ENCODE data around the gene UMODL1. TPM values are rescaled to one million over a fixed set of nuclear protein-coding genes. Genes with fewer than 3 reads are reported as not detected.

The UMODL1 gene
- total and polyA plus RNA-seq, 2 donors (not counting 3 experiments of a cell fraction or from before 2014, with no cell fraction given), result not detected

- H3K9me1 ChIP-seq (replicated peaks; ENCODE audit: control insufficient read depth, extremely low read depth, insufficient read depth, low read length), result no peaks in the 10 kb centered on the region
- no peak overlapping the region for H3K4me2 ChIP-seq (ENCODE audit: insufficient read depth, low read length)
- no peak for TF ChIP-seq EZH2 (IDR thresholded peaks at IDR 0.05; ENCODE audit: borderline replicate concordance, low read depth, low read length, severe bottlenecking)
- TF ChIP-seq MAX (IDR thresholded peaks at IDR 0.05; ENCODE audit: insufficient read depth, insufficient read length), result no peak
- TF ChIP-seq MYC (IDR thresholded peaks at IDR 0.05; ENCODE audit: low read depth, low read length), result no peak
- TF ChIP-seq POLR2A (IDR thresholded peaks at IDR 0.05; ENCODE audit: low read depth, low read length), result no peak
- no peak for TF ChIP-seq JUN (IDR thresholded peaks at IDR 0.05; ENCODE audit: borderline replicate concordance, insufficient read depth, insufficient read length, low read depth)
- TF ChIP-seq FOS (IDR thresholded peaks at IDR 0.05; ENCODE audit: borderline replicate concordance, insufficient read depth, low read length), result no peak
- no peak for TF ChIP-seq CTCF (IDR thresholded peaks at IDR 0.05; ENCODE audit: extremely low read depth in 1 of 2, insufficient read depth in 1 of 2, low read depth in 1 of 2, low read length in 2 of 2)
- no peak for TF ChIP-seq POLR2AphosphoS5 (IDR thresholded peaks at IDR 0.05; ENCODE audit: insufficient read depth, low read depth, low read length)
- no peak for TF ChIP-seq GATA2 (IDR thresholded peaks at IDR 0.05; ENCODE audit: insufficient read depth, insufficient read length, low read depth, low read length)
- H3K4me1 ChIP-seq (ENCODE audit: control insufficient read depth, extremely low read depth, insufficient read depth, low read length), result no peaks in the 10 kb centered on the region
- H2AFZ ChIP-seq (ENCODE audit: low read depth, low read length), result no peak overlapping the region
- H3K9me3 ChIP-seq (replicated peaks; ENCODE audit: control insufficient read depth, insufficient read depth, low read length), result no peaks in the 10 kb centered on the region
- DNase-seq (ENCODE audit: low read depth, low spot score) (no peak), FAIRE-seq (no peak)
- intact Hi-C loops (cut with micrococcal nuclease) (no loop called here), dilution Hi-C loops (cut with MboI; ENCODE audit: extremely low pct_ligation_motif_present, low sequenced_read_pairs) (no loop called here)
- ChIA-PET POLR2A (no interaction called here), CTCF (no interaction called here)
- H3K27ac ChIP-seq (ENCODE audit: insufficient read depth, low read depth, low read length), result no peak overlapping the region
- peaks cover 15 to 27% of the 10 kb centered on the region in 2 experiments for H3K27me3 ChIP-seq (ENCODE audit: control insufficient read depth in 2 of 2, insufficient read depth in 2 of 2, low read length in 2 of 2)
- no peaks in the 10 kb centered on the region for H3K79me2 ChIP-seq (ENCODE audit: control insufficient read depth, insufficient read depth, low read length)
- H3K9ac ChIP-seq (replicated peaks; ENCODE audit: extremely low read depth, insufficient read depth, low read length), result no peak overlapping the region
- H3K36me3 ChIP-seq (ENCODE audit: control insufficient read depth in 2 of 2, extremely low read depth in 1 of 2, insufficient read depth in 2 of 2, low read length in 2 of 2), result no peaks in the 10 kb centered on the region
- no peaks in the 10 kb centered on the region for H4K20me1 ChIP-seq (replicated peaks; ENCODE audit: control insufficient read depth, extremely low read depth, insufficient read depth, low read length)
- BruUV-seq (replicated peaks), result no TSS peak
- no peak overlapping the region for H3K4me3 ChIP-seq (replicated peaks in 1 of 3; ENCODE audit: insufficient read depth in 1 of 3, low read depth in 1 of 3, low read length in 3 of 3)
These were observed 4.6 kb upstream of the UMODL1 start for GRCh38 chr21:42066521-42066920.

All from endothelial cell of umbilical vein (primary cell).